Left kidney (tissue), 2 donors: Measurements from ENCODE around the gene ZNF865. TPM values are rescaled to one million over a fixed set of nuclear protein-coding genes. Genes with fewer than 3 reads are reported as not detected.

ENCODE experiments used
- DNase-seq: peaks from one replicate; pipeline ENCODE4 v3.0.0-alpha.2; 2013
- polyA plus RNA-seq: library from polyadenylated mRNA; unstranded; fragments of 120-200 nt; gene quantifications from one replicate; pipeline ENCODE4 v1.2.1, GENCODE V29; 2013; ENCODE audit not compliant: insufficient read length

Gene ZNF865
- polyA plus RNA-seq, 1 donor: 6.3 TPM

- DNase-seq: no peak
Measured at GRCh38 chr19:55622242-55622969, 17.0 kb downstream of the ZNF865 start.

- DNase-seq: no peak
Measured at GRCh38 chr19:55623130-55623529, 17.7 kb downstream of the ZNF865 start.

GRCh38 chr19:55623561-55623960, 18.1 kb downstream of the ZNF865 start:
- no peak for DNase-seq

- peak; percentile 93 for DNase-seq
Measured at GRCh38 chr19:55624109-55625003, 18.9 kb downstream of the ZNF865 start, which contains the start of gene ZNF784. TSS of gene ZNF784 (minus strand) at chr19:55624566. CDS start at chr19:55624561, 5 bp downstream.

GRCh38 chr19:55625004-55625326, 19.5 kb downstream of the ZNF865 start:
- no peak for DNase-seq

GRCh38 chr19:55626350-55626749, 20.9 kb downstream of the ZNF865 start:
- DNase-seq: no peak

- DNase-seq: peak; percentile 93
Measured at GRCh38 chr19:55632463-55632834, 27.0 kb downstream of the ZNF865 start.

- no peak for DNase-seq
Measured at GRCh38 chr19:55633861-55634260, 28.4 kb downstream of the ZNF865 start.

- no peak for DNase-seq
Measured at GRCh38 chr19:55635334-55635717, 29.9 kb downstream of the ZNF865 start.

- no peak for DNase-seq
Measured at GRCh38 chr19:55635856-55636440, 30.5 kb downstream of the ZNF865 start.

GRCh38 chr19:55636723-55637122, 31.3 kb downstream of the ZNF865 start:
- DNase-seq: no peak

GRCh38 chr19:55637534-55637933, 32.1 kb downstream of the ZNF865 start:
- DNase-seq: no peak

- DNase-seq: no peak
Measured at GRCh38 chr19:55638864-55639359, 33.5 kb downstream of the ZNF865 start.

GRCh38 chr19:55640043-55640576, 34.7 kb downstream of the ZNF865 start:
- no peak for DNase-seq

- peak; percentile 59 for DNase-seq
Measured at GRCh38 chr19:55640577-55641425, 35.4 kb downstream of the ZNF865 start, which contains the start of gene ZNF580. TSS of gene ZNF580 (plus strand) at chr19:55641002. CDS start at chr19:55642509, 1,507 bp downstream.

GRCh38 chr19:55641426-55642152, 36.1 kb downstream of the ZNF865 start:
- DNase-seq: no peak

- no peak for DNase-seq
Measured at GRCh38 chr19:55642153-55643002, 36.9 kb downstream of the ZNF865 start.

- DNase-seq: no peak
Measured at GRCh38 chr19:55643003-55643886, 37.8 kb downstream of the ZNF865 start, which contains the start of gene ZNF581. TSS of gene ZNF581 (plus strand) at chr19:55643649. CDS start at chr19:55644572, 923 bp downstream.

- DNase-seq: no peak
Measured at GRCh38 chr19:55643887-55644176, 38.4 kb downstream of the ZNF865 start.
